Measurements from ENCODE around the gene ASTL. TPM values are rescaled to one million over a fixed set of nuclear protein-coding genes. Genes with fewer than 3 reads are reported as not detected.

The ASTL gene
- total RNA-seq, 2 donors from 2014 or later, result not detected

GRCh38 chr2:96130483-96130882 lies 7.8 kb downstream of the ASTL start:
- WGBS, 2 donors, result 94 to 95% methylated on average over 4 of the region's 4 CpGs
- H3K9me3 ChIP-seq, result no peaks in the 10 kb centered on the region
- no peak for DNase-seq
- no peaks in the 10 kb centered on the region for H3K27me3 ChIP-seq
- TF ChIP-seq CTCF (IDR thresholded peaks at IDR 0.05) (no peak), POLR2A (IDR thresholded peaks at IDR 0.05) (no peak)
- H3K4me1 ChIP-seq, result no peaks in the 10 kb centered on the region
- intact Hi-C loops (cut with DNase I), result no loop called here
- H3K36me3 ChIP-seq (replicated peaks in 1 of 2; ENCODE audit: insufficient read depth in 1 of 2, low read depth in 2 of 2), result no peaks in the 10 kb centered on the region
- H3K27ac ChIP-seq, result no peak overlapping the region
- H3K4me3 ChIP-seq, result no peak overlapping the region
- no peak for ATAC-seq

GRCh38 chr2:96129528-96130120 lies 8.7 kb downstream of the ASTL start:
- TF ChIP-seq POLR2A (IDR thresholded peaks at IDR 0.05) (no peak), CTCF (IDR thresholded peaks at IDR 0.05) (no peak)
- intact Hi-C loops (cut with DNase I), result no loop called here
- 78% methylated on average over 16 of the region's 16 CpGs for WGBS, 2 donors
- Histone ChIP-seq H3K9me3 (no peaks in the 10 kb centered on the region), H3K4me1 (no peaks in the 10 kb centered on the region), H3K36me3 (replicated peaks in 1 of 2; ENCODE audit: insufficient read depth in 1 of 2, low read depth in 2 of 2) (no peaks in the 10 kb centered on the region), H3K4me3 (no peak overlapping the region), H3K27me3 (no peaks in the 10 kb centered on the region), H3K27ac (no peak overlapping the region)
- DNase-seq (no peak), ATAC-seq (no peak)

- DNase-seq (no peak), ATAC-seq (no peak)
- Histone ChIP-seq H3K27me3 (no peaks in the 10 kb centered on the region), H3K27ac (no peak overlapping the region), H3K4me1 (no peaks in the 10 kb centered on the region), H3K4me3 (no peak overlapping the region), H3K36me3 (replicated peaks in 1 of 2; ENCODE audit: insufficient read depth in 1 of 2, low read depth in 2 of 2) (no peaks in the 10 kb centered on the region), H3K9me3 (no peaks in the 10 kb centered on the region)
- no peak for TF ChIP-seq CTCF (IDR thresholded peaks at IDR 0.05)
- no peak for TF ChIP-seq POLR2A (IDR thresholded peaks at IDR 0.05)
- intact Hi-C loops (cut with DNase I), result no loop called here
- 82 to 85% methylated on average over 6 of the region's 6 CpGs for WGBS, 2 donors
Observed at GRCh38 chr2:96128456-96128855, 9.8 kb downstream of the ASTL start.

- no peak overlapping the region for H3K4me3 ChIP-seq
- DNase-seq (no peak), ATAC-seq (no peak)
- H3K4me1 ChIP-seq, result no peaks in the 10 kb centered on the region
- H3K27me3 ChIP-seq, result no peaks in the 10 kb centered on the region
- H3K27ac ChIP-seq, result no peak overlapping the region
- 83 to 85% methylated on average over 14 of the region's 14 CpGs for WGBS, 2 donors
- no peak for TF ChIP-seq CTCF (IDR thresholded peaks at IDR 0.05)
- no peak for TF ChIP-seq POLR2A (IDR thresholded peaks at IDR 0.05)
- no peaks in the 10 kb centered on the region for H3K36me3 ChIP-seq (replicated peaks in 1 of 2; ENCODE audit: insufficient read depth in 1 of 2, low read depth in 2 of 2)
- intact Hi-C loops (cut with DNase I), result no loop called here
- no peaks in the 10 kb centered on the region for H3K9me3 ChIP-seq
Observed at GRCh38 chr2:96124406-96125265, 13.7 kb downstream of the ASTL start.

Measured in body of pancreas (tissue), 4 donors.